ENCODE measurements around the gene ILDR1. TPM values are rescaled to one million over a fixed set of nuclear protein-coding genes. Genes with fewer than 3 reads are reported as not detected.

ILDR1 gene
- total and polyA plus RNA-seq, 2 donors (not counting 3 experiments of a cell fraction or from before 2014, with no cell fraction given) = not detected

GRCh38 chr3:121975702-121976302 lies 46.2 kb downstream of the ILDR1 start:
- H3K27me3 ChIP-seq (ENCODE audit: control insufficient read depth in 2 of 2, insufficient read depth in 2 of 2, low read length in 2 of 2) = peaks cover 0 to under 1% of the 10 kb centered on the region in 2 experiments
- no peak for TF ChIP-seq FOS (IDR thresholded peaks at IDR 0.05; ENCODE audit: borderline replicate concordance, insufficient read depth, low read length)
- no peak for TF ChIP-seq MAX (IDR thresholded peaks at IDR 0.05; ENCODE audit: insufficient read depth, insufficient read length)
- TF ChIP-seq JUN (IDR thresholded peaks at IDR 0.05; ENCODE audit: borderline replicate concordance, insufficient read depth, insufficient read length, low read depth) = no peak
- no peak for TF ChIP-seq POLR2A (IDR thresholded peaks at IDR 0.05; ENCODE audit: low read depth, low read length)
- TF ChIP-seq GATA2 (IDR thresholded peaks at IDR 0.05; ENCODE audit: insufficient read depth, insufficient read length, low read depth, low read length) = no peak
- TF ChIP-seq, protein P1, sequence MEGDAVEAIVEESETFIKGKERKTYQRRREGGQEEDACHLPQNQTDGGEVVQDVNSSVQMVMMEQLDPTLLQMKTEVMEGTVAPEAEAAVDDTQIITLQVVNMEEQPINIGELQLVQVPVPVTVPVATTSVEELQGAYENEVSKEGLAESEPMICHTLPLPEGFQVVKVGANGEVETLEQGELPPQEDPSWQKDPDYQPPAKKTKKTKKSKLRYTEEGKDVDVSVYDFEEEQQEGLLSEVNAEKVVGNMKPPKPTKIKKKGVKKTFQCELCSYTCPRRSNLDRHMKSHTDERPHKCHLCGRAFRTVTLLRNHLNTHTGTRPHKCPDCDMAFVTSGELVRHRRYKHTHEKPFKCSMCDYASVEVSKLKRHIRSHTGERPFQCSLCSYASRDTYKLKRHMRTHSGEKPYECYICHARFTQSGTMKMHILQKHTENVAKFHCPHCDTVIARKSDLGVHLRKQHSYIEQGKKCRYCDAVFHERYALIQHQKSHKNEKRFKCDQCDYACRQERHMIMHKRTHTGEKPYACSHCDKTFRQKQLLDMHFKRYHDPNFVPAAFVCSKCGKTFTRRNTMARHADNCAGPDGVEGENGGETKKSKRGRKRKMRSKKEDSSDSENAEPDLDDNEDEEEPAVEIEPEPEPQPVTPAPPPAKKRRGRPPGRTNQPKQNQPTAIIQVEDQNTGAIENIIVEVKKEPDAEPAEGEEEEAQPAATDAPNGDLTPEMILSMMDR (IDR thresholded peaks at IDR 0.05; ENCODE audit: extremely low read depth in 1 of 2, insufficient read depth in 1 of 2, low read depth in 1 of 2, low read length in 2 of 2) = no peak
- TF ChIP-seq POLR2AphosphoS5 (IDR thresholded peaks at IDR 0.05; ENCODE audit: insufficient read depth, low read depth, low read length) = no peak
- TF ChIP-seq MYC (IDR thresholded peaks at IDR 0.05; ENCODE audit: low read depth, low read length) = no peak
- TF ChIP-seq EZH2 (IDR thresholded peaks at IDR 0.05; ENCODE audit: borderline replicate concordance, low read depth, low read length, severe bottlenecking) = no peak
- ChIA-PET POLR2A (no interaction called here), CTCF (interaction anchor here (0.6 to 1.7 kb wide), 11 partner anchors 36 to 462 kb away, joined by 3 to 18 read pairs (median 3); no protein-coding TSS in a partner anchor)
- intact Hi-C loops (cut with micrococcal nuclease) = loop anchor here (1.0 to 5.0 kb wide), 2 partner anchors 116 to 281 kb away; no protein-coding TSS in a partner anchor
- H3K9me1 ChIP-seq (replicated peaks; ENCODE audit: control insufficient read depth, extremely low read depth, insufficient read depth, low read length) = no peaks in the 10 kb centered on the region
- no peak overlapping the region for H3K4me2 ChIP-seq (ENCODE audit: insufficient read depth, low read length)
- no peaks in the 10 kb centered on the region for H3K9me3 ChIP-seq (replicated peaks; ENCODE audit: control insufficient read depth, insufficient read depth, low read length)
- no peaks in the 10 kb centered on the region for H3K4me1 ChIP-seq (ENCODE audit: control insufficient read depth, extremely low read depth, insufficient read depth, low read length)
- no peaks in the 10 kb centered on the region for H3K36me3 ChIP-seq (ENCODE audit: control insufficient read depth in 2 of 2, extremely low read depth in 1 of 2, insufficient read depth in 2 of 2, low read length in 2 of 2)
- H4K20me1 ChIP-seq (replicated peaks; ENCODE audit: control insufficient read depth, extremely low read depth, insufficient read depth, low read length) = no peaks in the 10 kb centered on the region
- no peak overlapping the region for H3K4me3 ChIP-seq (replicated peaks in 1 of 3; ENCODE audit: insufficient read depth in 1 of 3, low read depth in 1 of 3, low read length in 3 of 3)
- no peaks in the 10 kb centered on the region for H3K79me2 ChIP-seq (ENCODE audit: control insufficient read depth, insufficient read depth, low read length)
- H3K27ac ChIP-seq (ENCODE audit: insufficient read depth, low read depth, low read length) = no peak overlapping the region
- no TSS peak for BruUV-seq (replicated peaks)
- FAIRE-seq (no peak), DNase-seq (ENCODE audit: low read depth, low spot score) (peak; percentile 18)
- dilution Hi-C loops (cut with MboI; ENCODE audit: extremely low pct_ligation_motif_present, low sequenced_read_pairs) = no loop called here
- no peak overlapping the region for H2AFZ ChIP-seq (ENCODE audit: low read depth, low read length)
- no peak overlapping the region for H3K9ac ChIP-seq (replicated peaks; ENCODE audit: extremely low read depth, insufficient read depth, low read length)
